Retinal pigment epithelial cell (primary cell): Measurements from ENCODE around the gene BARX1.

ENCODE experiments used
- DNase-seq: peaks from one replicate; pipeline ENCODE4 v3.0.0-alpha.2; 2010; ENCODE audit warnings: low read depth
- H3K4me3 ChIP-seq: 2 replicates; pipeline ENCODE4 v1.5.1; 2011; ENCODE audit warnings: mild to moderate bottlenecking, low read length, control low read depth, moderate library complexity
- CTCF ChIP-seq: conservative IDR thresholded peaks from 2 replicates; pipeline ENCODE4 v1.5.1; 2011; ENCODE audit warnings: low read depth, low read length, control low read depth, inconsistent platforms

The BARX1 gene

GRCh38 chr9:93907551-93908199 lies 47.5 kb downstream of the BARX1 start:
- TF ChIP-seq CTCF, result no peak
- DNase-seq, result no peak
- H3K4me3 ChIP-seq, result no peak overlapping the region

GRCh38 chr9:93906195-93906880 lies 48.8 kb downstream of the BARX1 start:
- no peak for TF ChIP-seq CTCF
- no peak for DNase-seq
- H3K4me3 ChIP-seq, result no peak overlapping the region

GRCh38 chr9:93905473-93906133 lies 49.6 kb downstream of the BARX1 start:
- H3K4me3 ChIP-seq, result no peak overlapping the region
- TF ChIP-seq CTCF, result no peak
- no peak for DNase-seq

- H3K4me3 ChIP-seq, result no peak overlapping the region
- no peak for TF ChIP-seq CTCF
- no peak for DNase-seq
These were observed 50.3 kb downstream of the BARX1 start for GRCh38 chr9:93904649-93905472.

GRCh38 chr9:93903886-93904648 lies 51.1 kb downstream of the BARX1 start:
- no peak for DNase-seq
- no peak for TF ChIP-seq CTCF
- H3K4me3 ChIP-seq, result no peak overlapping the region
